OCI-M1 (cell line): ENCODE data around the gene COL13A1.

Experiments used
- DNase-seq: peaks from one replicate; lab custom pipeline; 2025; lab: John Stamatoyannopoulos, UW

The COL13A1 gene

GRCh38 chr10:69910561-69910960, 108.9 kb downstream of the COL13A1 start:
- no peak for DNase-seq

- DNase-seq, result no peak
These were observed 110.2 kb downstream of the COL13A1 start for GRCh38 chr10:69911613-69912528.

- DNase-seq, result no peak
These were observed 110.9 kb downstream of the COL13A1 start for GRCh38 chr10:69912589-69912988.

- no peak for DNase-seq
These were observed 112.1 kb downstream of the COL13A1 start for GRCh38 chr10:69913606-69914382.

- peak; percentile 65 for DNase-seq
These were observed 112.9 kb downstream of the COL13A1 start for GRCh38 chr10:69914398-69915214.

- no peak for DNase-seq
These were observed 113.5 kb downstream of the COL13A1 start for GRCh38 chr10:69915215-69915560.

- DNase-seq, result no peak
These were observed 114.4 kb downstream of the COL13A1 start for GRCh38 chr10:69916118-69916517.

- no peak for DNase-seq
These were observed 116.3 kb downstream of the COL13A1 start for GRCh38 chr10:69918036-69918435.

GRCh38 chr10:69919250-69919649, 117.5 kb downstream of the COL13A1 start:
- no peak for DNase-seq

GRCh38 chr10:69925111-69925510, 123.4 kb downstream of the COL13A1 start:
- DNase-seq, result no peak

- no peak for DNase-seq
These were observed 126.6 kb downstream of the COL13A1 start for GRCh38 chr10:69928339-69928738.

- no peak for DNase-seq
These were observed 127.9 kb downstream of the COL13A1 start for GRCh38 chr10:69929575-69929974.

- DNase-seq, result no peak
These were observed 133.1 kb downstream of the COL13A1 start for GRCh38 chr10:69934768-69935167.

- DNase-seq, result peak; percentile 4
These were observed 134.4 kb downstream of the COL13A1 start for GRCh38 chr10:69936091-69936490.

- DNase-seq, result no peak
These were observed 136.9 kb downstream of the COL13A1 start for GRCh38 chr10:69938541-69938991.

GRCh38 chr10:69939061-69939460, 137.4 kb downstream of the COL13A1 start:
- no peak for DNase-seq

- DNase-seq, result no peak
These were observed 137.8 kb downstream of the COL13A1 start for GRCh38 chr10:69939481-69939880.

GRCh38 chr10:69941730-69942129, 140.0 kb downstream of the COL13A1 start:
- no peak for DNase-seq

GRCh38 chr10:69943292-69943820, 141.7 kb downstream of the COL13A1 start:
- DNase-seq, result no peak

GRCh38 chr10:69944761-69945160, 143.1 kb downstream of the COL13A1 start:
- no peak for DNase-seq

- no peak for DNase-seq
These were observed 146.6 kb downstream of the COL13A1 start for GRCh38 chr10:69948261-69948660.

- no peak for DNase-seq
These were observed 148.1 kb downstream of the COL13A1 start for GRCh38 chr10:69949770-69950169.
